T47D (cell line): Measurements from ENCODE around the gene SREK1IP1.

Experiments used
- DNase-seq, 2 experiments: peaks; one replicate each; pipeline versions ENCODE4 v3.0.0 to v3.0.0-alpha.2; 2011 to 2012; ENCODE audit warnings: low read depth in 1 of 2, low spot score in 1 of 2
- JUND ChIP-seq: IDR thresholded peaks from 2 replicates; pipeline ENCODE4 v1.6.1; 2012; ENCODE audit warnings: low read depth
- in situ Hi-C: cut with HindIII; loops from 2 replicates; pipeline ENCODE4 v1.10.0; 2016; ENCODE audit warnings: low sequenced_read_pairs, low pct_unique_long_range_greater_than_20kb

The SREK1IP1 gene

GRCh38 chr5:64768358-64769312 is at the start of gene SREK1IP1, which contains the start of gene CWC27:
TSS of gene SREK1IP1 (minus strand) at chr5:64768691. CDS start at chr5:64768517, 174 bp downstream.
TSS of gene CWC27 (plus strand) at chr5:64768930. CDS start at chr5:64769147, 217 bp downstream.
- TF ChIP-seq JUND: peak; percentile 31; the same call in 1 of the 2 replicates
- DNase-seq: peak; percentile 41 to 94
- in situ Hi-C loops: no loop called here

DNA sequence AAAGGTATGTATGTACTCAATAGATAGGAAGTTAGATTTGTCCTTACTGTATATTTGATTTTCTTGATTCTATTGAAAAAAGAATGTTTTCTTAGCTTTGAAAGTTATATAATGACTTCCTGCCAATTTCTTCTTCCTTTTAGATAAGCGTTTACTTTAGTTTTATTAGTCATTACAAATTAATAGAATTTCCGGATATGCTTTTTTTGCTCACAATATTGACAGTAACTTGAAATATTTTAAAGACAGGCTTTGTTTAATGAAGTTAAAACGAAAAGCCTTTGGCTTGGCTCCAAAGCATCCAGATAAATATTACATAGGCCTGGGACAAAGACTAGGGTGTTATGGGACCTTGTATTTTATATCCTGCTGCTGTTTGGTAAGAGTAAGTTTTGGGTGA is 49.8 kb upstream of the SREK1IP1 start:
- in situ Hi-C loops: no loop called here
- no peak for DNase-seq
- no peak for TF ChIP-seq JUND

DNA sequence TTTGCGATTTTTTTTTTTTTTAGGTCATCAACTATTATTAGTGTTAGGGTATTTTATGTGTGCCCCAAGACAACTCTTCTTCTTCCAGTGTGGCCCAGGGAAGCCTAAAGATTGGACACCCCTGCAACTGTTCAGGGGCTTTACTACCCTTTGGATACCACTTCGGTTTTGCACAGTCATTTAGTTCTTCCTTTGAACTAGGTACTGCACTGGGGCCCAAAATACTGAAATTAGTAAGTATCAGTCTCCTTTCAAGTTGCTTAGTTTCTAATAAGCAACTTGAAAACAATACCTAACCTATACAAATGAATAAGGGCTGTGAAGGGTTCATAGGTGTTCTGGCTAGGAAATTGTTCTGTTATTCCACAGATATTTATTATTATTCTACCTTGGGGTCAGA is 45.6 kb upstream of the SREK1IP1 start:
- DNase-seq: no peak
- in situ Hi-C loops: no loop called here
- TF ChIP-seq JUND: no peak

- DNase-seq: peak; percentile 14 to 75
- no peak for TF ChIP-seq JUND
- in situ Hi-C loops: no loop called here
Measured at GRCh38 chr5:64811050-64811640, 42.7 kb upstream of the SREK1IP1 start.

DNA sequence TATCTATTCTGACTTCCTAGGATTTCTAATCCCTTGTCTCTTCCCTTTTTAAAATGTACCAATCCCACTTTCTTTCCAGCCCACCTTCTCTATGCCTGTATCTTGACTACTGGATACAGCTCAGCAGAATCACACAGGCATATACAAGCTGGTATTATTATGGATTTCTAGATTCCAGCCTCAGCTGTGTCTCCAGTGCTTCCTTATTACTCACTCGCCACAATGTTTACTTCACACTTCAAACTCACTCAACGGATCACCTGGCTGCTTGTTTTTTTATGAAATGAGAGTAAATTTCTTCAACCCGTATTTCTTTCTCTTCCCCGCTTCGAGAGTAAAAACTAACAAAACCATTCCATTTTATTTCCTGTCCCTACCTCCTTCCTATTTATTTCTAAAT is 39.0 kb upstream of the SREK1IP1 start:
- TF ChIP-seq JUND: no peak
- in situ Hi-C loops: no loop called here
- DNase-seq: no peak

DNA sequence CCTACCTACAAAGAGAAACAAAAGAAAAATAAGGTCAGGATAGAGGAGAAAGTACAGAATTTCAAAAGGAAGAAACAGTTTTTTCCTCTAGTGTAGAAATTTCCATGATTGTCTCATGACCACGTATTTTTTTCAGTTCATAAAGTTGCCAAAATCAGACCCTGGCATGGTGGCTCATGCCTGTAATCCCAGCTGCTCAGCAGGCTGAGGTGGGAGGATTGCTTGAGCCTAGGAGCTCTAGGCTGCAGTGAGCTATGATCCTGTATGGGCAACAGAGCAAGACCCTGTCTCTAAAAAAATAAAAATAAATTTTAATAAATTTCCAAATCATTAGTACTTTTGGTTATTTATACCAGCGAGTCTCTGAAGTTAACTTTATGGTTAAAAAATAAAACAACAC is 38.0 kb upstream of the SREK1IP1 start:
- no peak for DNase-seq
- no peak for TF ChIP-seq JUND
- in situ Hi-C loops: no loop called here

GRCh38 chr5:64800926-64801325 is 32.4 kb upstream of the SREK1IP1 start:
- no peak for DNase-seq
- no peak for TF ChIP-seq JUND
- in situ Hi-C loops: no loop called here

GRCh38 chr5:64796301-64796700 is 27.8 kb upstream of the SREK1IP1 start:
- no peak for DNase-seq
- in situ Hi-C loops: no loop called here
- TF ChIP-seq JUND: no peak

DNA sequence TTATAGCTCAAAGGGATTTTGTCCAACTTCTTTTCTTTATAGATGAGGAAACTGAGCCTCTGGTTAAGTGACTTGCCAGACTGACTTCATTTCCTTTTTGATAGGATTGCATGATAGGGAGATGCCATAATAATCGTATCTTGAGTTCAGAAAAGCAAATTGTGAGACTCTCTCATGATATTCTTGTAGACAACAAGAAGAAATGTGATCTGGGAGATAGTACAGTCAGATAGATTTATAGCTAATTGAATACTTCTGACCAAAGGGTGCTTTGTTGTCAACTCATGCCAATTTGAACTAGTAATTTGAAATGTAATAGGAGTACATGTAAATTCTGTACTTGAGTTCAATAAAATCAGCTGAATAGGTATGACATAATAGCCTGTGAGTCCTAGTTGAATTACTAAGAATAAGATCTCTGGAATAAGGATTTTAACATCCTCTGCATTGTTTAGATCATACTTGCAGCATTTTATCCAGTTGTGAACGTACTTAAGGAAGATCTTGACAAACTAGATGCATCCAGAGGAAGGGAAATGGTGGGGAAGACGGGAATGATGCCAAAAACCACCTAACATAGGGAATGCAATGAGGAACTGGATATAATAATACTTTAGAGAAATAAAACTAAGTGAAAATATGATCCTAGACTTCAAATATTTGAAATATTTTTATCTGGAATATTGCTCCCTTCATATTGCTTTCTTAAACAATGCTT is 25.7 kb upstream of the SREK1IP1 start:
- in situ Hi-C loops: no loop called here
- no peak for TF ChIP-seq JUND
- no peak for DNase-seq

DNA sequence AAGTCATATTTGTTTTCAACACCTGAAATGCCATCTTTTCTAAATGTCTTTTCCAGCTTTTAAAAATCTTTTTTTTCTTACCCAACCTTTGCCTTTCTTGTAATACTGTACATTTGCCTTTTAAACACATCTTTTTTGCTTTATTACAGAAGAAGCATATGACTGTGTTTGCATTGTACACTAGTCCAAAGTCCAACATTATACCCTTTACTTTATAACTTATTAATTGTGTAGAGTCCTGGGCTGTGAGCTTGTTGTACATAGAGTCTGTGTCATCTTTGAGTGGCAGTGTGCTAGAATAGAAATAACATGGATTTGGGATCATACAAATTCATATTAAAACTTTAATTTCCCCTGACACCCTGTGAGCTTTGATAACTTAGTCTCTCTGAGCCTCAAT is 24.0 kb upstream of the SREK1IP1 start:
- DNase-seq: no peak
- TF ChIP-seq JUND: no peak
- in situ Hi-C loops: no loop called here

DNA sequence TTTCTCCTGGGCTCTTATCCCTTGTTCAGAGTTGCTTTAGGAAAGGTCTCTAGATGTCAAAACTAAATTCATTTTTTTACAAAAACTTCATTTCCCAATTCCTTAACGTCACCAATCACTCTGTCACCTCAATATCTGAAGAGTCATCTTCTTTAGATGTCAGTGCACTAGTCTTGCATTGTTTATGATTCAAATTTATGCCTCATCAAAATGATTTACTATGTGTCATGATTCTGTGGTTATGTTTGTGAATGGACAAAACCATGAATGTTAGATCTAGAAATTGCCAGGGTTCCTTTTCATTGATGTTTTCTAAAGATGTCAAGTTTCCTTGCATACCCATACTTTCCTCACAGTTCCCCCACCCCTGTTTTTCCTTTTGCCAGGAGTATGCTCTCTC is 21.7 kb upstream of the SREK1IP1 start:
- TF ChIP-seq JUND: no peak
- in situ Hi-C loops: no loop called here
- no peak for DNase-seq

GRCh38 chr5:64789457-64789856 is 21.0 kb upstream of the SREK1IP1 start:
- in situ Hi-C loops: no loop called here
- DNase-seq: no peak
- no peak for TF ChIP-seq JUND

DNA sequence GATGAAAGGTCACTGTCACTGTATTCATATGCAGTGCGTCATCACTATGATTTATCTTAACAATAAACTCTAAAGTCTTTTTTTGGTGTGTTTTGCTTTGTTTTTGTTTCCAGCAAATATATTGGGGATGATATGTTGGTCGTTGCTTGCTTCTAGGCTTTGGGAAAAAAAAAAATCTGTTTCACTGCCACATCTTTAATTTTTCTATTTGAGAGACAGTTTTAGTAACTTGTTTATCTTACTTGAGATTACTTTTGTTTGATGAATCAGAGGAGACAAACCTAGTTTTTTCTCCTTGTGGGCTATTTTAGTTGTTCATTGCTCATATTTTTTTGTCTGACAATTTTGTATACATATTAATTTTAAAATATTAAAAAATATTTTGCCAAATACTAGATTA is 19.7 kb upstream of the SREK1IP1 start:
- in situ Hi-C loops: no loop called here
- TF ChIP-seq JUND: no peak

More for the DNA sequence above, 19.7 kb upstream of the SREK1IP1 start:
- no peak for DNase-seq
